HepG2 (cell line): ENCODE measurements around the gene BRD1. TPM values are rescaled to one million over a fixed set of nuclear protein-coding genes. Genes with fewer than 3 reads are reported as not detected.
A peak's percentile ranks its signal among the peaks of the same experiment; 100 is the strongest.

Source experiments
- ATAC-seq: fragments of 200-7000 bp; cut with Tn5 transposase; 3 replicates; pipeline ENCODE4 v1.9.1; 2020; ENCODE audit warnings: mild to moderate bottlenecking, moderate library complexity
- BruUV-seq: library from RNA; stranded (reverse); fragments of 400-500 nt; replicated peaks from 2 replicates; lab custom pipeline; 2021; lab: Mats Ljungman, UMichigan
- CTCF ChIA-PET: fragments of 300-600 bp; formaldehyde crosslinking; extraction: SDS; loops from one replicate; lab custom pipeline; 2021; ENCODE audit warnings: low total read pairs, inconsistent platforms, low intra/inter-chr PET ratio; lab: Yijun Ruan, JAX
- POLR2A ChIA-PET: fragments of 350-600 bp; sonication (Branson Sonifier 250); formaldehyde crosslinking; loops from one replicate; lab custom pipeline; 2020; ENCODE audit warnings: antibody characterized with exemption, inconsistent platforms; lab: Yijun Ruan, JAX
- DNase-seq: peaks from one replicate; pipeline ENCODE4 v3.0.0-alpha.2; 2015; ENCODE audit warnings: low spot score
- FAIRE-seq: peaks from 3 replicates; lab custom pipeline; 2011; peaks lifted over from hg19 to GRCh38; lab: Jason Lieb, UNC
- H2AFZ ChIP-seq: one replicate; pipeline ENCODE4 v1.6.1; 2011; ENCODE audit warnings: low read length, inconsistent platforms
- H3K27ac ChIP-seq: fragments of 300-600 bp; 3 replicates; pipeline ENCODE4 v1.8.0; 2011; ENCODE audit warnings: mixed run types, mild to moderate bottlenecking, mixed read lengths, low read length, inconsistent platforms; ENCODE audit not compliant: insufficient read depth; ENCODE audit errors: extremely low read length
- H3K27me3 ChIP-seq, 2 experiments: fragments of 200-600 bp in 1 of 2; 2 replicates in 1 of 2; 3 replicates in 1 of 2; pipeline versions ENCODE4 v1.6.0 to v1.8.0; 2011; ENCODE audit warnings: low read length in 2 of 2, mild to moderate bottlenecking in 2 of 2, moderate library complexity in 2 of 2, inconsistent platforms in 1 of 2; ENCODE audit not compliant: insufficient read depth in 2 of 2, control insufficient read depth in 1 of 2
- H3K36me3 ChIP-seq, 2 experiments: fragments of 200-600 bp in 1 of 2; replicated peaks in 1 of 2; 2 replicates in 1 of 2; 3 replicates in 1 of 2; pipeline versions ENCODE4 v1.5.1 to v1.8.0; 2011; ENCODE audit warnings: low read length in 2 of 2, inconsistent platforms in 1 of 2; ENCODE audit not compliant: insufficient read depth in 2 of 2, control insufficient read depth in 1 of 2
- H3K4me1 ChIP-seq: 2 replicates; pipeline ENCODE4 v1.5.1; 2012; ENCODE audit warnings: low read length, inconsistent platforms; ENCODE audit not compliant: insufficient read depth
- H3K4me2 ChIP-seq: 2 replicates; pipeline ENCODE4 v1.6.0; 2011; ENCODE audit warnings: low read depth, low read length, inconsistent platforms
- H3K4me3 ChIP-seq, 3 experiments: fragments of 200-600 bp in 1 of 3; sonication (generic), shearing (Covaris generic) in 1 of 3; replicated peaks in 1 of 3; 2 replicates each; pipeline ENCODE4 v1.5.1; 2011 to 2016; ENCODE audit warnings: low read length in 3 of 3, inconsistent platforms in 2 of 3, low read depth in 2 of 3, mild to moderate bottlenecking in 2 of 3, control low read depth in 1 of 3, mixed read lengths in 1 of 3; ENCODE audit not compliant: insufficient read depth in 1 of 3
- H3K79me2 ChIP-seq: one replicate; pipeline ENCODE4 v1.6.1; 2011; ENCODE audit warnings: low read length, inconsistent platforms; ENCODE audit not compliant: insufficient read depth
- H3K9ac ChIP-seq: 2 replicates; pipeline ENCODE4 v1.6.0; 2011; ENCODE audit warnings: mild to moderate bottlenecking, low read depth, low read length, inconsistent platforms; ENCODE audit not compliant: insufficient read depth
- H3K9me3 ChIP-seq: 2 replicates; pipeline ENCODE4 v1.5.1; 2012; ENCODE audit warnings: mild to moderate bottlenecking, low read length
- H4K20me1 ChIP-seq: 2 replicates; pipeline ENCODE4 v1.6.0; 2011; ENCODE audit warnings: inconsistent platforms, mild to moderate bottlenecking, low read length, moderate library complexity; ENCODE audit not compliant: insufficient read depth
- ASH2L ChIP-seq: fragments of 300-600, 200-600 bp; sonication (generic); IDR thresholded peaks from 2 replicates; pipeline ENCODE4 v1.7.0; 2017; ENCODE audit warnings: low read depth, mild to moderate bottlenecking, moderate library complexity, mixed read lengths, low read length; ENCODE audit not compliant: insufficient read length
- CHCHD3 ChIP-seq: sonication (generic); formaldehyde crosslinking; IDR thresholded peaks from 2 replicates; pipeline ENCODE4 v1.8.0; 2022; ENCODE audit warnings: mild to moderate bottlenecking, missing genetic modification reagents, moderate library complexity
- EZH2 ChIP-seq: conservative IDR thresholded peaks from 2 replicates; pipeline ENCODE4 v1.6.1; 2012; ENCODE audit warnings: mild to moderate bottlenecking, low read depth, low read length, moderate library complexity
- GABPA ChIP-seq, 2 experiments: IDR thresholded peaks; 2 replicates each; pipeline ENCODE4 v1.6.1; 2011 to 2016; ENCODE audit warnings: low read depth in 2 of 2, low read length in 1 of 2, missing biosample characterization in 1 of 2, missing genetic modification characterization in 1 of 2
- HDAC2 ChIP-seq: sonication (generic); formaldehyde crosslinking; IDR thresholded peaks from 2 replicates; pipeline ENCODE4 v1.4.0; 2020; ENCODE audit warnings: missing genetic modification reagents
- PPARG ChIP-seq: conservative IDR thresholded peaks from 2 replicates; pipeline ENCODE4 v1.6.1; 2016; ENCODE audit warnings: missing biosample characterization, missing genetic modification reagents
- RARG ChIP-seq: sonication (generic); formaldehyde crosslinking; IDR thresholded peaks from 2 replicates; pipeline ENCODE4 v1.4.0; 2020; ENCODE audit warnings: low read depth, mild to moderate bottlenecking, missing genetic modification reagents
- WGBS: methylation state at CpG from one replicate; pipeline ENCODE4 v1.1.6; 2017; ENCODE audit warnings: low lambda C conversion rate; 5-methylcytosine and 5-hydroxymethylcytosine counted together
- in situ Hi-C: cut with HindIII; loops from 2 replicates; pipeline ENCODE4 v1.10.0; 2017; ENCODE audit warnings: low pct_unique_long_range_greater_than_20kb; ENCODE audit not compliant: extremely low pct_ligation_motif_present
- intact Hi-C: fragments of 100-400 bp; cut with micrococcal nuclease; formaldehyde crosslinking; loops from one replicate; pipeline ENCODE4 v1.10.0; 2022; ENCODE audit not compliant: unreplicated experiment
- polyA plus RNA-seq, 8 experiments: library from polyadenylated mRNA; depleted of rRNA in 3 of 8; stranded (reverse) in 7 of 8; unstranded in 1 of 8; fragments of >200 nt; fragmentation: Illumina TruSeq in 4 of 8; extraction: Trizol in 4 of 8; gene quantifications; 2 replicates each; pipeline versions ENCODE4 v1.2.1 to v1.2.3, GENCODE V29; 2011 to 2016; ENCODE audit warnings: low read depth in 4 of 8, missing spikeins in 1 of 8, mixed read lengths in 1 of 8; ENCODE audit not compliant: insufficient read depth in 1 of 8
- total RNA-seq, 5 experiments: library from RNA; depleted of rRNA; stranded (reverse); fragments of >200 nt; fragmentation: Illumina TruSeq; extraction: Trizol; gene quantifications; 2 replicates each; pipeline ENCODE4 v1.2.3, GENCODE V29; 2016; ENCODE audit warnings: low read depth in 1 of 5
- TF ChIP-seq, protein P1 (sequence below): IDR thresholded peaks from 2 replicates; pipeline ENCODE4 v1.6.1; 2016; ENCODE audit warnings: control low read depth

BRD1 gene
- total and polyA plus RNA-seq, 2 of the 13 experiments (the other 11 are each of a cell fraction or from before 2014, with no cell fraction given) = 5.1 to 12.0 TPM

DNA sequence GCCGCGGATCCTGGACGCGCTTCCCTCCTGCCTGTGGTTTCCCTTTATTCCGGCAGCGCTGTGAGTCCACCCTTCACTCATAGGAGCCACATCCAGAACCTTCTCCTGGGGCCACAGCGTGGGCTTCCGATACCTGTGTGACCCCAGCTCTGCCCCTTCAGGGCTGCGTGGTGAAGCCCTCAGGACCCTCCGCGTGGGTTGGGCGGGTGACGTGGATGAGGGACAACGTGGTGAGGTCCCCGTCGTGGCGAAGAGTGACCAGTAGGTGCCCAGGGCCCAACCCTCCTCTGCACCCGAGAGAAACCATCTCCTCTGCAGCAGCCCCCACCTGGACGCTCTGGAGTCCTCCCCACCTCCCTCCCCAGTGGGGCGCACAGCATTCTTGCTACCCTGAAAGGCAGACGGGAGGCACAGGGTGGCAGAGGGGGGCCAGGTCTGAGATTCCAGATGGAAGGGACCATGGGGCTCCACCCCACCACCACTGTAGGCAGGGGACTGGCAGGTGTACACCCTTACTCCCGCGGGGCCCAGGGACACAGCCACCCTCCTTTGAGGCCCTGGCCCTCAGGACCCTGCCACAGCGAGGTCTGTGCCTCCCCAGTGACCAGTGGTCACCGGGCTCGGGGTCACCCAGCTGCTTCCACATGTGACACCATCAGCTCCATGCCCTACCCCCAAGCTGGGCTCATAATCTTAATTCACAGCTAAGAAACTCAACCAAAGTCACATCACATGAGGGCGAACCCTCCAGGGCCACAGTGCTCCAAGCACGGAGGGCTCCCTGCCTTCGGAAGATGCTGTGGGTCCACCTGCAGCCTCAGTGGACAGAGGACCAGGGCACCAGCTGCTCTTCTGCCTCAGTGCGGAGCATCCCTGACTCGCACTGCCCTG, 22.6 kb upstream of the BRD1 start:
- Histone ChIP-seq H3K4me3 (peak overlapping the region in 1 of 3 experiments; percentile 72; a peak in 1 of 6 replicates), H4K20me1 (peaks cover 11% of the 10 kb centered on the region; the same call in 1 of the 2 replicates), H3K27me3 (peaks cover 15 to 42% of the 10 kb centered on the region in 2 experiments), H2AFZ (no peak overlapping the region), H3K27ac (no peak overlapping the region), H3K4me1 (peaks cover 48% of the 10 kb centered on the region), H3K9ac (no peak overlapping the region), H3K36me3 (no peaks in the 10 kb centered on the region), H3K79me2 (peaks cover 12% of the 10 kb centered on the region), H3K9me3 (no peaks in the 10 kb centered on the region), H3K4me2 (peak overlapping the region; percentile 78; the same call in 1 of the 2 replicates)
- FAIRE-seq (no peak), ATAC-seq (no peak), DNase-seq (no peak)
- WGBS = 44% methylated on average over 15 of the region's 31 CpGs
- in situ Hi-C loops (no loop called here), intact Hi-C loops (no loop called here)
- 0 out of 2 replicates have a peak, but pooled peaks have one; percentile 38 for TF ChIP-seq EZH2
- no peak for TF ChIP-seq CHCHD3
- no TSS peak for BruUV-seq
- ChIA-PET POLR2A (no interaction called here), CTCF (no interaction called here)

DNA sequence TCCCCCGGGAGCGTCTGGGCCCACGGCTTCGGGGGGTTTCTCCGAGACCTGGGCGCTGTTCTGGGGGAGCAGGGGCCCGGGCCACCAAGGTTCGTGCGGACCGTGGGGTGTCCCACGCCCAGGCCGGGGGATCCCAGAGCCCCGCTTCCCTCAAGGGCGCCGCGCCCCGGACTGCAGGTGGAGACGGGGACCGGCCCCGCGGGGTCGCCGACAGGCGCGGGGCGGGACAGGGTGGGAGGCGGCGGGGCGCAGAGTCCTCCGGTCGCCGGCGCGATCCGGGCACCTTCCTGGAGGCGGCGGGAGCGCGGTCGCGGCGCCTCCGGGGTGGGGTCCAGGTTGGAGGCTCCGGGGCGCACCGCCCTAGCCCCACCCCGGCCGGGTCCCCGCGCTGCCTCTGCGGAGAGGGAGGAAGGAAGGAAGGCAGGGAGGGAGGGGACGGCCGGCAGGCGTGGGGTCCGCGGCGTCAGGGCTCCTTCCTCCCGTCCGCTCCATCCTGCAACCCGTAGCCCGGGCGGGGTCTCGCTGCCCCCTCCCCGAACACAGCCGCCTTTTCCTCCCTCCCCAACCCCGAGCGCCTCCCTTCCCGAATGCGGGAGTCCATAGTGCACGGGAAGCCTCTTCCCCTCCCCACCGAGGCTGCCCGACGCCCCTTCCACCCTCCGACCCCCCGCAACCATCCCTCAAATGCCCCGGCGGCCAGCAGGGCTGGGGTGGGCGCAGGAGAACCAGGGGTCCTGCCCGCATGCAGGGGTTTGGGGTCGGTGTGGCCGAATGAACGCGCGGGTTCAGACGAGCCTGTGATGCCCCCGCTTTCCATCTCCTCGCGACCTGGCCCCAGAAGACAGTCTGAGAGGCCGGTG, 21.7 kb upstream of the BRD1 start:
- no peaks in the 10 kb centered on the region for H3K9me3 ChIP-seq
- peaks cover 3% of the 10 kb centered on the region for H3K79me2 ChIP-seq
- peak; percentile 47; the same call in 1 of the 2 replicates for TF ChIP-seq EZH2
- no peak for TF ChIP-seq ASH2L
- TF ChIP-seq, protein P1, sequence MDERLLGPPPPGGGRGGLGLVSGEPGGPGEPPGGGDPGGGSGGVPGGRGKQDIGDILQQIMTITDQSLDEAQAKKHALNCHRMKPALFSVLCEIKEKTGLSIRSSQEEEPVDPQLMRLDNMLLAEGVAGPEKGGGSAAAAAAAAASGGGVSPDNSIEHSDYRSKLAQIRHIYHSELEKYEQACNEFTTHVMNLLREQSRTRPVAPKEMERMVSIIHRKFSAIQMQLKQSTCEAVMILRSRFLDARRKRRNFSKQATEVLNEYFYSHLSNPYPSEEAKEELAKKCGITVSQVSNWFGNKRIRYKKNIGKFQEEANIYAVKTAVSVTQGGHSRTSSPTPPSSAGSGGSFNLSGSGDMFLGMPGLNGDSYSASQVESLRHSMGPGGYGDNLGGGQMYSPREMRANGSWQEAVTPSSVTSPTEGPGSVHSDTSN = no peak
- TF ChIP-seq GABPA (IDR thresholded peaks at IDR 0.05; ENCODE audit: low read depth, low read length) = no peak
- TF ChIP-seq GABPA (CRISPR knock-in tag; IDR thresholded peaks at IDR 0.05; ENCODE audit: low read depth) = no peak
- no peak for TF ChIP-seq PPARG (CRISPR knock-in tag)
- TF ChIP-seq HDAC2 (CRISPR knock-in tag) = no peak
- no peak for TF ChIP-seq RARG (CRISPR knock-in tag)
- peaks cover 15 to 49% of the 10 kb centered on the region in 2 experiments for H3K27me3 ChIP-seq
- H3K27ac ChIP-seq = no peak overlapping the region
- WGBS = 50% methylated on average over 16 of the region's 89 CpGs
- H2AFZ ChIP-seq = no peak overlapping the region
- FAIRE-seq (no peak), ATAC-seq (no peak), DNase-seq (no peak)
- ChIA-PET POLR2A (no interaction called here), CTCF (no interaction called here)
- peak overlapping the region; percentile 78 for H3K4me2 ChIP-seq
- H3K9ac ChIP-seq = no peak overlapping the region
- no TSS peak for BruUV-seq
- intact Hi-C loops = no loop called here
- H3K4me3 ChIP-seq = peak overlapping the region; percentile 50 to 72 (median 59); a peak in 3 of 6 replicates
- in situ Hi-C loops = no loop called here
- peaks cover 2% of the 10 kb centered on the region; the same call in 1 of the 2 replicates for H4K20me1 ChIP-seq
- H3K36me3 ChIP-seq = no peaks in the 10 kb centered on the region
- H3K4me1 ChIP-seq = peaks cover 40% of the 10 kb centered on the region
